ENCODE results near the gene OR10A6. TPM values are rescaled to one million over a fixed set of nuclear protein-coding genes. Genes with fewer than 3 reads are reported as not detected.

OR10A6 gene
- total RNA-seq, 3 donors from 2014 or later = not detected

DNA sequence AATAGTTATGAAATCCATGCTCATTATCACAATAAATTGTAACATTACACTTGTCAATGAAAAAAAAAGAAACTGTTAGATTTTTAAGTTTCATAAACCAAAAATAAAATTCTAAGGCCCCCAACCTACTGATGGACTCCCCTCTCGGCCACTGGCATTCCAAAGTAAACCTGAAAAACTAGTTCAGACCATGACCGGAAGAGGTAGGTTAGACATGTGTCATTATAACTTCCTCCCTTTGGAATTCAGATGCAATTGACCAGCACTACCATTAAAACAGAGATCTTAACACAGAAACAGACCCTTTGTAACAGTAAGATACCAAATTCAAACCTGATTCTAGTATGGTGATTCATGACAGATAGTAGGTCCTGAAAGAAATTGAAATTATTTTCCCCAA lies 12.9 kb downstream of the OR10A6 start:
- TF ChIP-seq POLR2A (IDR thresholded peaks at IDR 0.05) (no peak), CTCF (IDR thresholded peaks at IDR 0.05) (no peak), POLR2AphosphoS5 (IDR thresholded peaks at IDR 0.05) (no peak)
- no peak for DNase-seq (ENCODE audit: low spot score in 2 of 2)
- H3K4me1 ChIP-seq = no peaks in the 10 kb centered on the region
- no peaks in the 10 kb centered on the region for H3K36me3 ChIP-seq
- intact Hi-C loops (cut with DNase I; ENCODE audit: low total_unique reads) = no loop called here
- no peak overlapping the region for H3K4me3 ChIP-seq
- no peaks in the 10 kb centered on the region for H3K27me3 ChIP-seq
- H3K27ac ChIP-seq = no peak overlapping the region
- H3K9me3 ChIP-seq = no peaks in the 10 kb centered on the region

GRCh38 chr11:7911011-7911410 lies 20.1 kb downstream of the OR10A6 start:
- DNase-seq (ENCODE audit: low spot score in 2 of 2) = no peak
- no peaks in the 10 kb centered on the region for H3K36me3 ChIP-seq
- H3K9me3 ChIP-seq = no peaks in the 10 kb centered on the region
- H3K4me1 ChIP-seq = no peaks in the 10 kb centered on the region
- intact Hi-C loops (cut with DNase I; ENCODE audit: low total_unique reads) = no loop called here
- no peak for TF ChIP-seq POLR2A (IDR thresholded peaks at IDR 0.05)
- no peak for TF ChIP-seq CTCF (IDR thresholded peaks at IDR 0.05)
- TF ChIP-seq POLR2AphosphoS5 (IDR thresholded peaks at IDR 0.05) = no peak
- H3K27me3 ChIP-seq = no peaks in the 10 kb centered on the region
- H3K27ac ChIP-seq = no peak overlapping the region
- H3K4me3 ChIP-seq = no peak overlapping the region

DNA sequence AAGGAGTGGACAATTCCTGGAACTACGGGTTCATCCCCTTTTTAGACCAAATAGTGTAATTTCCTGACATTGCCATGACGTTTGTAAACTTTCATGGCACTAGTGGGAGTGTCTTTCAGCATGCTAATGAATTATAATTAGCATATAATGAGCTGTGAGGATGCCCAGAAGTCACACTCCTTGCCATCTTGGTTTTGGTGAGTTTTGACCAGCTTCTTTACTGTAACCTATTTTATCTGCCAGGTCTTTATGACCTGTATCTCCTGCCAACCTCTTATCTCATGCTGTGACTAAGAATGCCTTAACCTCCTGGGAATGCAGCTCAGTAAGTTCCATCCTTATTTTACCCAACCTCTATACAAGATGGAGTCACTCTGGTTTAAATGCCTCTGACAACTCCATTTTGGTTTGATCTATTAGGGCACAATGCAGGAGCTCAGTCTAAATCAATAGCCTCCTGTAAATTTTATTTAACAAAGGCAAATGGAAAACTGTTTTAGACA lies 20.7 kb downstream of the OR10A6 start:
- Histone ChIP-seq H3K27ac (peak overlapping the region in 1 of 2 donors; percentile 2), H3K9me3 (no peaks in the 10 kb centered on the region), H3K27me3 (no peaks in the 10 kb centered on the region), H3K36me3 (no peaks in the 10 kb centered on the region), H3K4me3 (no peak overlapping the region), H3K4me1 (no peaks in the 10 kb centered on the region)
- no peak for DNase-seq (ENCODE audit: low spot score in 2 of 2)
- intact Hi-C loops (cut with DNase I; ENCODE audit: low total_unique reads) = no loop called here
- no peak for TF ChIP-seq POLR2AphosphoS5 (IDR thresholded peaks at IDR 0.05)
- no peak for TF ChIP-seq POLR2A (IDR thresholded peaks at IDR 0.05)
- no peak for TF ChIP-seq CTCF (IDR thresholded peaks at IDR 0.05)

- Histone ChIP-seq H3K36me3 (no peaks in the 10 kb centered on the region), H3K9me3 (no peaks in the 10 kb centered on the region)
- intact Hi-C loops (cut with DNase I; ENCODE audit: low total_unique reads) = no loop called here
These were observed 21.3 kb downstream of the OR10A6 start for GRCh38 chr11:7909585-7910285.

More at GRCh38 chr11:7909585-7910285, 21.3 kb downstream of the OR10A6 start:
- Histone ChIP-seq H3K27me3 (no peaks in the 10 kb centered on the region), H3K27ac (peak overlapping the region in 1 of 2 donors; percentile 2), H3K4me3 (no peak overlapping the region), H3K4me1 (no peaks in the 10 kb centered on the region)
- no peak for DNase-seq (ENCODE audit: low spot score in 2 of 2)
- no peak for TF ChIP-seq POLR2A (IDR thresholded peaks at IDR 0.05)
- TF ChIP-seq POLR2AphosphoS5 (IDR thresholded peaks at IDR 0.05) = no peak
- TF ChIP-seq CTCF (IDR thresholded peaks at IDR 0.05) = no peak

Measured in breast epithelium (tissue), 4 donors.